ENCODE data around the gene ZNF275. TPM values are rescaled to one million over a fixed set of nuclear protein-coding genes. Genes with fewer than 3 reads are reported as not detected.

Gene ZNF275
- total and polyA plus RNA-seq, 2 of the 8 experiments (the other 6 are each of a cell fraction or from before 2014, with no cell fraction given) = 8.2 to 9.1 TPM

DNA sequence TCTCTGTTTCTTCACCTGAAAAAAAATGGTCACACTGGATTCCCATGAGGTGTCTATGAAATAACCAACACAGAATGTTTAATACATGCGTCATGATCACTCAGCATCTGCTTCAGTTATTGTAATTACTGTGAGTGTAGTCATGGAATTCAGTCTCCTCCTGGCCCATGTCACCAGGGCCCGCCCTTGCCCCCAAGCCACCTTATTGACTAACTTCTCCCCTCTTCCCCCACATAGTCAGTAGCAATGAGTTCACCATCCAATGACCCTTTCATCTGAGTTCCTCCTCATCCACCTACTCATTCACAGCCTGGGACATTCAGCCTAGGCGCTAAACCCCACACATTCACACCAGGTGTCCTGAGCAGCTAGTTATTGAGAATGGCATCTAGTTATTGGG, 28.0 kb upstream of the ZNF275 start:
- DNase-seq (ENCODE audit: low read depth in 1 of 2, low spot score in 2 of 2) = no peak
- no peaks in the 10 kb centered on the region for H3K9me3 ChIP-seq (ENCODE audit: insufficient read depth in 2 of 2, low read depth in 1 of 2, low read length in 1 of 2)
- no peak overlapping the region for H2AK5ac ChIP-seq (ENCODE audit: low read depth, low read length)
- no peaks in the 10 kb centered on the region for H3K79me2 ChIP-seq (ENCODE audit: control insufficient read depth in 1 of 2, insufficient read depth in 2 of 2, low read length in 2 of 2)
- TF ChIP-seq SIRT6 (IDR thresholded peaks at IDR 0.05; ENCODE audit: low read length) = no peak
- no peak for TF ChIP-seq CEBPB (IDR thresholded peaks at IDR 0.05; ENCODE audit: low read depth, low read length)
- TF ChIP-seq GABPA (IDR thresholded peaks at IDR 0.05; ENCODE audit: borderline replicate concordance, insufficient read depth, low read length) = no peak
- TF ChIP-seq SRF (IDR thresholded peaks at IDR 0.05; ENCODE audit: low read depth, low read length) = no peak
- no peak for TF ChIP-seq RAD21 (IDR thresholded peaks at IDR 0.05 in 1 of 2, conservative IDR thresholded peaks at IDR 0.05 in 1 of 2; ENCODE audit: low read depth in 2 of 2, low read length in 2 of 2)
- TF ChIP-seq CREB1 (IDR thresholded peaks at IDR 0.05) = no peak
- TF ChIP-seq HDAC6 (IDR thresholded peaks at IDR 0.05; ENCODE audit: low read depth, low read length) = no peak
- no peak for TF ChIP-seq FOSL1 (IDR thresholded peaks at IDR 0.05; ENCODE audit: insufficient read depth, low read depth, low read length)
- no peak overlapping the region for H3K4me3 ChIP-seq (ENCODE audit: extremely low read depth in 1 of 4, insufficient read depth in 2 of 4, low read depth in 3 of 4, low read length in 4 of 4)
- CTCF ChIA-PET (ENCODE audit: partially characterized antibody) = no interaction called here
- H3K23ac ChIP-seq (ENCODE audit: insufficient read length) = no peak overlapping the region
- no peak overlapping the region for H3K9ac ChIP-seq (replicated peaks in 1 of 4; ENCODE audit: extremely low read depth in 1 of 4, low read depth in 3 of 4, low read length in 3 of 4)
- no peak for FAIRE-seq
- H3K27ac ChIP-seq (ENCODE audit: low read depth, low read length) = no peak overlapping the region
- H3K79me1 ChIP-seq (ENCODE audit: low read depth, low read length) = no peaks in the 10 kb centered on the region
- no peak overlapping the region for H2BK5ac ChIP-seq (ENCODE audit: low read depth, low read length)
- H3K27me3 ChIP-seq (replicated peaks in 1 of 4; ENCODE audit: control insufficient read depth in 3 of 4, extremely low read depth in 1 of 4, insufficient read depth in 3 of 4, low read length in 3 of 4) = no peaks in the 10 kb centered on the region
- H2BK20ac ChIP-seq (ENCODE audit: low read length) = no peak overlapping the region
- no peak overlapping the region for H4K91ac ChIP-seq (replicated peaks; ENCODE audit: insufficient read length, low read length)
- no peak overlapping the region for H2BK120ac ChIP-seq (replicated peaks; ENCODE audit: low read depth, low read length)
- no peak overlapping the region for H4K5ac ChIP-seq (ENCODE audit: insufficient read length, low read depth, low read length)
- no peaks in the 10 kb centered on the region for H3K23me2 ChIP-seq (ENCODE audit: low read depth, low read length)
- no peaks in the 10 kb centered on the region; a peak in 1 of 7 replicates for H3K4me1 ChIP-seq (replicated peaks in 1 of 4; ENCODE audit: control insufficient read depth in 3 of 4, insufficient read depth in 4 of 4, low read length in 3 of 4)
- H2BK15ac ChIP-seq (ENCODE audit: low read length) = no peak overlapping the region
- no peak overlapping the region for H4K8ac ChIP-seq (ENCODE audit: extremely low read depth, insufficient read depth, low read length)
- H3K14ac ChIP-seq (ENCODE audit: insufficient read length) = no peak overlapping the region
- H3K56ac ChIP-seq (replicated peaks; ENCODE audit: insufficient read length, low read depth, low read length) = no peak overlapping the region
- H2AFZ ChIP-seq (ENCODE audit: low read length) = no peak overlapping the region
- no peak overlapping the region for H3K4ac ChIP-seq (replicated peaks; ENCODE audit: insufficient read length, low read depth, low read length)
- H4K20me1 ChIP-seq (replicated peaks in 1 of 2; ENCODE audit: control insufficient read depth in 1 of 2, insufficient read depth in 2 of 2, low read length in 2 of 2) = no peaks in the 10 kb centered on the region
- no peak overlapping the region for H3K18ac ChIP-seq (ENCODE audit: extremely low read depth, low read length)
- H3K36me3 ChIP-seq (ENCODE audit: control insufficient read depth in 2 of 4, insufficient read depth in 4 of 4, low read length in 3 of 4) = no peaks in the 10 kb centered on the region
- no peak overlapping the region for H2BK12ac ChIP-seq (ENCODE audit: low read depth, low read length)
- H3K4me2 ChIP-seq (ENCODE audit: insufficient read depth in 1 of 2, low read depth in 2 of 2, low read length in 2 of 2) = no peak overlapping the region
- WGBS, 2 experiments (ENCODE audit: extremely low coverage in 1 of 2, insufficient coverage in 1 of 2, insufficient read length in 1 of 2, insufficient replicate concordance in 2 of 2, low coverage in 1 of 2, low lambda C conversion rate in 2 of 2, missing lambda C conversion rate in 1 of 2) = 96% methylated on average over 3 of the region's 3 CpGs; no CpG with 5 or more reads in 1 of the 2 experiments
- POLR2A ChIA-PET (ENCODE audit: partially characterized antibody) = no interaction called here

Measured in H1 (cell line).